ENCODE results near the gene MYCN.

GRCh38 chr2:15935675-15936074 lies 4.7 kb upstream of the MYCN start:
- TF ChIP-seq CTCF (IDR thresholded peaks at IDR 0.05; ENCODE audit: insufficient read depth, low read length, poor library complexity, severe bottlenecking): no peak
- no peak for TF ChIP-seq EZH2phosphoT487 (conservative IDR thresholded peaks at IDR 0.05; ENCODE audit: low read length)
